ENCODE data around the gene FBXO2. TPM values are rescaled to one million over a fixed set of nuclear protein-coding genes. Genes with fewer than 3 reads are reported as not detected.
A peak's percentile ranks its signal among the peaks of the same experiment; 100 is the strongest.

The FBXO2 gene
- polyA plus RNA-seq, 1 experiment: 2.2 TPM

GRCh38 chr1:11658542-11658941 is 4.3 kb upstream of the FBXO2 start:
- no peak for DNase-seq (ENCODE audit: low read depth)
- Histone ChIP-seq H3K4me3 (ENCODE audit: low read depth, low read length) (no peak overlapping the region), H3K36me3 (ENCODE audit: control insufficient read depth, insufficient read depth, low read length) (peaks cover 15% of the 10 kb centered on the region), H3K27me3 (ENCODE audit: control insufficient read depth, insufficient read depth, low read length) (no peaks in the 10 kb centered on the region)
- POLR2A ChIA-PET: no interaction called here
- CTCF ChIA-PET: interaction anchor here (1.4 to 1.7 kb wide), 2 partner anchors 10 to 61 kb away, joined by 5 read pairs; no protein-coding TSS in a partner anchor
- TF ChIP-seq CTCF (IDR thresholded peaks at IDR 0.05; ENCODE audit: insufficient read depth, low read depth, low read length): no peak

DNA sequence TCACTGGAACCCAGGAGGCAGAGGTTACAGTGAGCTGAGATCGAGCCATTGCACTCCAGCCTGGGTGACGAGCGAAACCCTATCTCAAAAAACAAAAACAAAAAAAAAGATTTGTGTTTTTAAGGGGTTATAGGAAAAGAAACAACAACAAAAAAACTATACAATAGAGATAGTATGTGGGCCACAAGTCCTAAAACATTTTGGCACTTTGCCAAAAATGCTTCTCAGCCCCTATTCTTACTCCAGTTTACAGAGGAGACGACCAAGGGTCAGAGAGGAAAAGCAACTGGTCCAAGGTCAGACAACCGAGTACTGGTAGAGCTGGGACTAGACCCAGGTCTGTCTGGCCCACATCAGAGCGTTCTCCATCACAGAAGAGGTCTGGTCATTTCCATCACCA is 3.4 kb upstream of the FBXO2 start:
- Histone ChIP-seq H3K36me3 (ENCODE audit: control insufficient read depth, insufficient read depth, low read length) (peaks cover 15% of the 10 kb centered on the region), H3K27me3 (ENCODE audit: control insufficient read depth, insufficient read depth, low read length) (no peaks in the 10 kb centered on the region), H3K4me3 (ENCODE audit: low read depth, low read length) (no peak overlapping the region)
- no peak for TF ChIP-seq CTCF (IDR thresholded peaks at IDR 0.05; ENCODE audit: insufficient read depth, low read depth, low read length)
- DNase-seq (ENCODE audit: low read depth): no peak
- POLR2A ChIA-PET: no interaction called here
- CTCF ChIA-PET: interaction anchor here (0.9 to 1.7 kb wide), 3 partner anchors 9 to 62 kb away, joined by 3 to 5 read pairs (median 4); no protein-coding TSS in a partner anchor

GRCh38 chr1:11654939-11655808 is 945 bp upstream of the FBXO2 start:
- peaks cover 8% of the 10 kb centered on the region for H3K36me3 ChIP-seq (ENCODE audit: control insufficient read depth, insufficient read depth, low read length)
- no peaks in the 10 kb centered on the region for H3K27me3 ChIP-seq (ENCODE audit: control insufficient read depth, insufficient read depth, low read length)
- ChIA-PET POLR2A (interaction anchor here (1.0 kb wide), 1 partner anchor 9 kb away, joined by 5 read pairs; the partner anchor contains the start of gene FBXO6), CTCF (interaction anchor here (0.6 to 2.8 kb wide), 4 partner anchors 9 to 618 kb away, joined by 3 to 17 read pairs (median 3); partner anchors contain the start of gene FBXO6)
- no peak for DNase-seq (ENCODE audit: low read depth)
- no peak for TF ChIP-seq CTCF (IDR thresholded peaks at IDR 0.05; ENCODE audit: insufficient read depth, low read depth, low read length)
- peak overlapping the region; percentile 84 for H3K4me3 ChIP-seq (ENCODE audit: low read depth, low read length)

GRCh38 chr1:11653861-11654136 is 430 bp downstream of the FBXO2 start:
- Histone ChIP-seq H3K4me3 (ENCODE audit: low read depth, low read length) (peak overlapping the region; percentile 84), H3K27me3 (ENCODE audit: control insufficient read depth, insufficient read depth, low read length) (0 out of 2 replicates have a peak, but pooled peaks cover 4% of the 10 kb centered on the region), H3K36me3 (ENCODE audit: control insufficient read depth, insufficient read depth, low read length) (peaks cover 4% of the 10 kb centered on the region; the same call in 1 of the 2 replicates)
- TF ChIP-seq CTCF (IDR thresholded peaks at IDR 0.05; ENCODE audit: insufficient read depth, low read depth, low read length): no peak
- DNase-seq (ENCODE audit: low read depth): no peak
- POLR2A ChIA-PET: no interaction called here
- CTCF ChIA-PET: interaction anchor here (0.5 to 2.8 kb wide), 7 partner anchors 9 to 1145 kb away, joined by 3 to 18 read pairs (median 5); partner anchors contain the start of gene FBXO6

GRCh38 chr1:11653101-11653860 is 948 bp downstream of the FBXO2 start:
- CTCF ChIA-PET: interaction anchor here (0.5 to 2.8 kb wide), 12 partner anchors 8 to 1145 kb away, joined by 3 to 18 read pairs (median 3); no protein-coding TSS in a partner anchor

More at GRCh38 chr1:11653101-11653860, 948 bp downstream of the FBXO2 start:
- POLR2A ChIA-PET: no interaction called here
- H3K4me3 ChIP-seq (ENCODE audit: low read depth, low read length): no peak overlapping the region
- 0 out of 2 replicates have a peak, but pooled peaks cover 4% of the 10 kb centered on the region for H3K27me3 ChIP-seq (ENCODE audit: control insufficient read depth, insufficient read depth, low read length)
- H3K36me3 ChIP-seq (ENCODE audit: control insufficient read depth, insufficient read depth, low read length): peaks cover 2% of the 10 kb centered on the region; the same call in 1 of the 2 replicates
- TF ChIP-seq CTCF (IDR thresholded peaks at IDR 0.05; ENCODE audit: insufficient read depth, low read depth, low read length): no peak
- no peak for DNase-seq (ENCODE audit: low read depth)

Data from BJ (cell line).